Measurements from ENCODE around the gene NPIPB13.
"Not testable (repeated sequence)": the region's sequence is repeated elsewhere in the genome, so short reads cannot be mapped to it uniquely, and the experiment has no call there.

The NPIPB13 gene

DNA sequence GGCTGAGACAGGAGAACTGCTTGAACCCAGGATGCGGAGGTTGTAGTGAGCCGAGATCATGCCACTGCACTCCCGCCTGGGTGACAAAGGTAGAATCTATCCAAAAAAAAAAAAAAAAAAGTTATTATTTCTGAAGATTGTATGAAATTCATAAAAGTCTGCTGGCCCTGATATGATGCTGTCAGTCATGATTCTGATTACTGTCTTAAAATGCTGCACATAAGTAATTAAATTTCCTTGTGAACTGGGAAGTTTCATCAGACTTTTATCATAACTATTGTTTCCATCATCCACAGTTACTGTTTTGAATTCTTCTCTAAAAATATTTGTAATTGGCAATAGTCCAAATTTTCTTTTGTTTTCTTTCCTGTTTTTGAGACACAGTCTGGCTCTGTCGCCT, at the start of gene NPIPB13:
Gene NPIPB13, minus strand, starts transcription at position 101 of the 400 bp plus-strand sequence. CDS start 2,906 bp downstream, outside the sequence.
- ATAC-seq, DNase-seq: not testable (repeated sequence)

GRCh38 chr16:30282357-30282756, 34.1 kb upstream of the NPIPB13 start:
- not testable (repeated sequence) for DNase-seq, ATAC-seq

- not testable (repeated sequence) for ATAC-seq, DNase-seq
Observed at GRCh38 chr16:30278523-30278922, 30.2 kb upstream of the NPIPB13 start.

- DNase-seq, ATAC-seq: not testable (repeated sequence)
Observed at GRCh38 chr16:30217082-30217481, 31.2 kb downstream of the NPIPB13 start.

DNA sequence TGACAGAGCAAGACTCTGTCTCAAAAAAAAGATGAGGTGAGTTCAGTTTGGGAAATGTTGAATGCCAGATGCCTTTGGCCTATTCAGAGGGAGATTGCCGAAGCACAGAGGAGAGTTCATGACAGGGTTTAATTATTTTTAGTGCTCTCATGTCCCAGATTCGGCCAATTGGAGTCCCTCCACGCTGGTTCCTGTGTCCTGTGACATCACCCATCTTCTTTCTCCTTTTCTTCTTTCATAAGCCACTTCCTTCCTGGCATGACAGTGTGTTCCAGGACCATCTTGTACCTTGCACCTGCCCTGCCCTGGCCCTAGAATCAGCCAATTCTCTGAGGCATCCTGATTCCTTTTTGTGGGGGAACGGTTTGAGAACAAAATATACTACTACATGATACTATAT, 36.9 kb downstream of the NPIPB13 start:
- DNase-seq = not testable (repeated sequence)
- ATAC-seq = peak; percentile 47

DNA sequence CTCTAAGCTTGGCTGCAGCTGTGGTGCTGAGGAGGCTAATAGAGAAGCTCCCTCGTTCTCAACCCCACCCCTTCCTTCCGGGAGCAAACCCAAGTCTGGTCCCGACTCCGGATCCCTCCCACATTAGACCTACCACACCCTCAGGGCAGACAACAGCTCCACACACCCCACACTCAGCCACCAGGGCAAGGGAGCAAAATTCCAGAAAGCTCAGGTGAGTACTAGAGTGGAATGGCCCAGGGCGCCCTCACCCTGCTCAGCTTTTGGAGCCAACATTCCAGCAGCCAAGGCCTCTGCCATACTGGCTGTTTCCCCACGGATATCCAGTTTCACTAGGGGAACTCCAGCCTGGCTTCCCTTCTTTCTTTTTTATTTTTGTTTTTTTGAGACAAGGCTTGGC, 39.2 kb downstream of the NPIPB13 start:
- ATAC-seq, DNase-seq: not testable (repeated sequence)

DNA sequence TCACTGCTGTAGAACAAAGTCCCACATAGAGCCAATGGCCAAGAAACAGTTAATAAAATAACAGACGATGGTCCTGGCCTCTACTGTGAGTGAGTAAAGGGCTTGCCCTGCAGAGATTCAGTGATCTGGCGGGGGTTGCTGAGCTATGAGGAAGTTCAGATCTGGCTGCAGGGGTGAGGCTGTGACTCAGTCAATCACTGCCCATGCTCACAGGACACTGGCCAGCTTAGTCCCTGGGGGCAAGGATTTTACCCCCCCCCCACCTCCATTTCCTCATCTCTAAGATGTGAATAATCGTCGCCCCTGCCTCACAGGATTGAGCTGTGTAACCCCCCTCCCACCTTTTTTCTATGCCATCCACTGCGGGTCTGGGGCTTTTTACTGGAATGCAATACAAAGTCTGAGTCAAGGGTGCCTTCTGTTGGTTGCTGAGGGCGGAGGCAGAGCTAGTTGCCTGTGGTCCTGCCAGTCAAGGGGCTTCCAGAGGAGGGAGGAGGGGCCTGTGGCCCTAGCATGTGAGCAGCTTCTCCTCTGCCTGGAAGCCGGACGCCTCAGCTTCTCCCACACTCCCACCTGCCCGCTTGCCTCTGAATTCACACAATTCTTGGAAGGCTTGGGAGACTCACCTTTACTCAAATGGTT, 41.1 kb downstream of the NPIPB13 start:
- ATAC-seq = peak; percentile 36
- DNase-seq = not testable (repeated sequence)

DNA sequence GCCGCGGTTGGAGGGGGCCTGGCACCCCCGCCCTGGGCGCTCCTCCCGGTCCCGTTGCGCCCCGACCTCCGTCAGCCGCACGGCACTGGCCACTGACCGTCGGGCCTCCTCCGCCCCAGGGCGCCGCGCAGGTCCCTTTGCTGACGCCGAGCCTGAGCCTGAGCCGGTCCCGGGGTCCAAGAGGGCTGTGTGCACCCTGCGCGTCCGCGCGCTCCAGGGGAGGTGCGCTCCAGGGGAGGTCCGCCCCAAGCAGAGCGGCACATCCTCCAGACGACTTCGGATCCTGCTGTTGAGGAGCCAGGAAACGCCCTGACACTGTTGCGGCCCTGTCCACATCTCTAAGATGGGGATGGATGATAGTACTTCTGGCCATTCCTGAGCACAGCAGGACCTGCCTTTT, 42.0 kb downstream of the NPIPB13 start:
- DNase-seq = not testable (repeated sequence)

GRCh38 chr16:30205541-30206236, 42.6 kb downstream of the NPIPB13 start:
- peak; percentile 33 for ATAC-seq
- peak; percentile 3 for DNase-seq

More for the DNA sequence above, 42.0 kb downstream of the NPIPB13 start:
- peak; percentile 50 for ATAC-seq

GRCh38 chr16:30199608-30200343, 48.5 kb downstream of the NPIPB13 start:
- not testable (repeated sequence) for DNase-seq, ATAC-seq

- not testable (repeated sequence) for ATAC-seq, DNase-seq
Observed at GRCh38 chr16:30199049-30199448, 49.2 kb downstream of the NPIPB13 start, which contains the start of gene SULT1A3. SULT1A3 (plus strand) TSS chr16:30199255; CDS start chr16:30200729, 1,474 bp downstream.
